Adrenal gland (tissue), 12 donors: ENCODE results near the gene DENND5A. TPM values are rescaled to one million over a fixed set of nuclear protein-coding genes. Genes with fewer than 3 reads are reported as not detected.

ENCODE experiments used
- DNase-seq, 7 donors: peaks; one replicate each; pipeline ENCODE4 v3.0.0-alpha.2; 2019 to 2020
- H3K27ac ChIP-seq, 5 donors: fragments of 200-600 bp; sonication (generic) in 4 of 5; 1 replicate in 3 of 5; 2 replicates in 2 of 5; pipeline versions ENCODE4 v1.5.1 to v1.8.0; 2016 to 2020; ENCODE audit warnings: mild to moderate bottlenecking in 1 of 5
- H3K27me3 ChIP-seq: fragments of 200-600 bp; 2 replicates; pipeline ENCODE4 v1.8.0; 2021
- H3K36me3 ChIP-seq, 2 donors: fragments of 200-600 bp; replicated peaks in 1 of 2; 1 replicate in 1 of 2; 2 replicates in 1 of 2; pipeline versions ENCODE4 v1.5.1 to v1.8.0; 2018 to 2022
- H3K4me1 ChIP-seq, 2 donors: fragments of 200-600 bp; replicated peaks in 1 of 2; 1 replicate in 1 of 2; 2 replicates in 1 of 2; pipeline versions ENCODE4 v1.5.1 to v1.8.0; 2018 to 2021
- H3K4me3 ChIP-seq, 4 donors: fragments of 200-600 bp; sonication (generic) in 3 of 4; one replicate each; pipeline ENCODE4 v1.5.1; 2016 to 2018
- H3K9me3 ChIP-seq, 3 donors: fragments of 200-600 bp; sonication (generic) in 1 of 3; replicated peaks in 1 of 3; 1 replicate in 2 of 3; 2 replicates in 1 of 3; pipeline versions ENCODE4 v1.5.1 to v1.8.0; 2016 to 2021
- POLR2A ChIP-seq, 2 donors: fragments of 450-650 bp; IDR thresholded peaks; one replicate each; pipeline ENCODE4 v1.6.1; 2017; ENCODE audit warnings: antibody characterized with exemption in 2 of 2, mild to moderate bottlenecking in 2 of 2, moderate library complexity in 1 of 2
- WGBS, 4 donors: extraction: QIAGEN DNeasy Blood & Tissue Kit in 2 of 4; methylation state at CpG; one replicate each; pipeline versions ENCODE4 v1.1.5 to v1.1.7; 2013 to 2017; 5-methylcytosine and 5-hydroxymethylcytosine counted together
- intact Hi-C, 2 donors: fragments of 100-400 bp; cut with DNase I; formaldehyde crosslinking; loops; one replicate each; pipeline versions ENCODE4 v1.14.1 to v1.15.0; 2022 to 2023
- polyA plus RNA-seq, 3 donors: library from polyadenylated mRNA; stranded (reverse); fragments of 200-250 nt in 2 of 3; fragments of 350-450 nt in 1 of 3; fragmentation: Illumina TruSeq in 1 of 3; extraction: RNeasy Lipid Tissue Mini Kit (QIAGEN cat#74804) in 1 of 3; gene quantifications; one replicate each; pipeline ENCODE4 v1.2.3, GENCODE V29; 2013 to 2014
- total RNA-seq, 9 donors: library from RNA; depleted of rRNA in 4 of 9; stranded (reverse); fragments of >200 nt in 4 of 9; fragments of 120-200 nt in 1 of 9; fragmentation: NEBNext Ultra II Directional in 1 of 9; extraction: Animal tissue kit (Norgen Biotek cat#: 25700) in 1 of 9; gene quantifications; one replicate each; pipeline versions ENCODE4 v1.1.0 to v1.2.4, GENCODE V29; 2013 to 2023
- TF ChIP-seq, protein P1 (sequence below), 6 experiments: fragments of 450-650 bp in 4 of 6; fragments of 200-600 bp in 2 of 6; sonication (generic) in 1 of 6; IDR thresholded peaks; 1 replicate in 5 of 6; 2 replicates in 1 of 6; pipeline versions ENCODE4 v1.5.1 to v1.8.0; 2016 to 2021; ENCODE audit warnings: antibody characterized with exemption in 6 of 6, mild to moderate bottlenecking in 2 of 6, moderate library complexity in 1 of 6
- donor health status: healthy with polysubstance abuse.
- donor health status: Bipolar disorder and iron deficiency.
- donor health status: DM: yes; HTN: yes; CAD: no.
- donor health status: DM: no; HTN: no; CAD: no.
- donor health status: DM: no; HTN: no; CAD: no.
- donor health status: DM: yes; HTN: yes; CAD: no.

The DENND5A gene
- total and polyA plus RNA-seq, 12 donors = 26.8 to 75.4 (median 62.8) TPM

- intact Hi-C loops = no loop called here
- 94 to 98% (median 96%) methylated on average over 3 of the region's 3 CpGs for WGBS, 4 donors
- H3K36me3 ChIP-seq = no peaks in the 10 kb centered on the region
Measured at GRCh38 chr11:9187616-9188015, 77.5 kb downstream of the DENND5A start.

GRCh38 chr11:9184516-9184915, 80.6 kb downstream of the DENND5A start:
- Histone ChIP-seq H3K36me3 (peaks cover 0 to 12% of the 10 kb centered on the region in 2 donors), H3K4me3 (no peak overlapping the region), H3K27me3 (no peaks in the 10 kb centered on the region), H3K27ac (no peak overlapping the region), H3K9me3 (no peaks in the 10 kb centered on the region), H3K4me1 (no peaks in the 10 kb centered on the region)
- intact Hi-C loops = no loop called here
- no peak for DNase-seq
- 67 to 92% (median 84%) methylated on average over 2 of the region's 2 CpGs for WGBS, 4 donors
- TF ChIP-seq, protein P1, sequence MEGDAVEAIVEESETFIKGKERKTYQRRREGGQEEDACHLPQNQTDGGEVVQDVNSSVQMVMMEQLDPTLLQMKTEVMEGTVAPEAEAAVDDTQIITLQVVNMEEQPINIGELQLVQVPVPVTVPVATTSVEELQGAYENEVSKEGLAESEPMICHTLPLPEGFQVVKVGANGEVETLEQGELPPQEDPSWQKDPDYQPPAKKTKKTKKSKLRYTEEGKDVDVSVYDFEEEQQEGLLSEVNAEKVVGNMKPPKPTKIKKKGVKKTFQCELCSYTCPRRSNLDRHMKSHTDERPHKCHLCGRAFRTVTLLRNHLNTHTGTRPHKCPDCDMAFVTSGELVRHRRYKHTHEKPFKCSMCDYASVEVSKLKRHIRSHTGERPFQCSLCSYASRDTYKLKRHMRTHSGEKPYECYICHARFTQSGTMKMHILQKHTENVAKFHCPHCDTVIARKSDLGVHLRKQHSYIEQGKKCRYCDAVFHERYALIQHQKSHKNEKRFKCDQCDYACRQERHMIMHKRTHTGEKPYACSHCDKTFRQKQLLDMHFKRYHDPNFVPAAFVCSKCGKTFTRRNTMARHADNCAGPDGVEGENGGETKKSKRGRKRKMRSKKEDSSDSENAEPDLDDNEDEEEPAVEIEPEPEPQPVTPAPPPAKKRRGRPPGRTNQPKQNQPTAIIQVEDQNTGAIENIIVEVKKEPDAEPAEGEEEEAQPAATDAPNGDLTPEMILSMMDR (IDR thresholded peaks at IDR 0.05) = no peak
- TF ChIP-seq POLR2A (IDR thresholded peaks at IDR 0.05) = no peak

More at GRCh38 chr11:9187616-9188015, 77.5 kb downstream of the DENND5A start:
- no peaks in the 10 kb centered on the region for H3K4me1 ChIP-seq
- no peak overlapping the region for H3K27ac ChIP-seq
- TF ChIP-seq, protein P1 (IDR thresholded peaks at IDR 0.05) = no peak
- no peak for TF ChIP-seq POLR2A (IDR thresholded peaks at IDR 0.05)
- H3K9me3 ChIP-seq = no peaks in the 10 kb centered on the region
- no peaks in the 10 kb centered on the region for H3K27me3 ChIP-seq
- DNase-seq = no peak
- no peak overlapping the region for H3K4me3 ChIP-seq

- no peak overlapping the region for H3K4me3 ChIP-seq
- 95 to 100% (median 99%) methylated on average over 2 of the region's 2 CpGs for WGBS, 4 donors
- H3K27ac ChIP-seq = no peak overlapping the region
- no peaks in the 10 kb centered on the region for H3K9me3 ChIP-seq
- TF ChIP-seq, protein P1 (IDR thresholded peaks at IDR 0.05) = no peak
- no peak for TF ChIP-seq POLR2A (IDR thresholded peaks at IDR 0.05)
- intact Hi-C loops = no loop called here
- H3K4me1 ChIP-seq = no peaks in the 10 kb centered on the region
- DNase-seq = no peak
- no peaks in the 10 kb centered on the region for H3K27me3 ChIP-seq
- H3K36me3 ChIP-seq = peaks cover 0 to 28% of the 10 kb centered on the region in 2 donors
Measured at GRCh38 chr11:9182180-9182871, 82.8 kb downstream of the DENND5A start.

DNA sequence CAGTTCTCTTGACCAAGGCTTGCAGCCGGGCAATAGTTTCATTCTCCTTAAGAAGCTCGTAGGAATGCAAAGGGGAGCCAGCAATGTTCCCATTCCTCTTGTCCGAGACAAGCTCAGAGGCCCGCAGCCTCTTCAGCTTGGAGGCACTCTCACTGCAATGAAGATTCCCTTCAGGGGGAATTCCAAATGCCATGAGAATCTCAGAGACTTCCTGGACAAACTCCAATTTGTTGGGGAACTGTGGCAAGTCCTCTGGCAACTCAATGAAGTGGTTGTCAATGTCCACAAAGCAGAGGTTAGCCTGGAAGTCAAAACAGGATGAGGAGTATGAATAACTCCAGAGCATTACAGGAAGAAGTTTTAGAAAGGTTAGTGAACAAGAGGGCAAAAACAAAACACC, 84.4 kb downstream of the DENND5A start:
- Histone ChIP-seq H3K27ac (peak overlapping the region in 1 of 5 donors; percentile 1), H3K4me3 (no peak overlapping the region)
- intact Hi-C loops = no loop called here

More for the DNA sequence above, 84.4 kb downstream of the DENND5A start:
- WGBS, 4 donors = 78 to 94% (median 88%) methylated on average over 4 of the region's 4 CpGs
- H3K9me3 ChIP-seq = no peaks in the 10 kb centered on the region
- TF ChIP-seq POLR2A (IDR thresholded peaks at IDR 0.05) = no peak
- TF ChIP-seq, protein P1 (IDR thresholded peaks at IDR 0.05) = no peak
- H3K27me3 ChIP-seq = no peaks in the 10 kb centered on the region
- no peaks in the 10 kb centered on the region for H3K4me1 ChIP-seq
- H3K36me3 ChIP-seq = peaks cover 0 to 37% of the 10 kb centered on the region in 2 donors
- no peak for DNase-seq
